Measurements from ENCODE around the gene ASB2.

DNA sequence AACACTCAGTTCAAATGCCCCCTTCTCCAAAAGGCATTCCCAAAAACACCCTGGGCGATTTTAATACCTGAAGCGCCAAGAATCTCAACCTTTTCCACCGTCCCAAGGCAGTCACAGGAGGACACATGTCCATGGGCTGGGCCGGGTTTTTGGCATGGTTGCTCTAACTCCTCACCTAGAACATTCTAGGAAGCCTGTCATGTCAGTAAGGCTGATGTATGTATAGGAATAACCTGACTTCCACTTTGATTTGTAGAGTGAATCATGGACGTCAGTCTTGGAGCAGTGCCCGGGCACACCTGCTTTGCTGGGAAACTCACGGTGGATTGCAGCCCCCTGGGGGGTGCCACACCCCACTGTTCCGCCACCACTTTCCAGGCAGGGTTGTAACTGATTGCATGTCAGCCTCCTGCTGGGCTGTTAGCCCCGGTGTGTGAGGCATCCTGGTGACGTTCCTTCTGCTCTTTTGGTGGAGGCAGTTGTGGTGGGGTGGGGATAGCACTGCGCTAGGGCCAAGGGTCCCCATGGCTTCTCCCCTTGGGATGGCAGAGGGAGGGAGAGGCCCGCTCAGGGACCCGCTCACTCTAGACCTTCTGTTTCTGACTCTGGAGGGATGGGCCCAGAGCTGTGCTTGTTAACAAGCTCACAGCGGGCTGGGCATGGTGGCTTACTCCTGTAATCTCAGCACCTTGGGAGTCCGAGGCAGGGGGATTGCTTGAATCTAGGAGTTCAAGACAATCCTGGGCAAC lies 84.4 kb downstream of the ASB2 start:
- TF ChIP-seq RAD21 (IDR thresholded peaks at IDR 0.05 in 1 of 2, conservative IDR thresholded peaks at IDR 0.05 in 1 of 2; ENCODE audit: low read depth in 2 of 2, low read length in 2 of 2) (no peak), CHD2 (IDR thresholded peaks at IDR 0.05; ENCODE audit: low read length) (no peak), BCL11A (IDR thresholded peaks at IDR 0.05; ENCODE audit: low read depth in 2 of 2, low read length in 2 of 2) (no peak), CREB1 (IDR thresholded peaks at IDR 0.05) (no peak), EZH2 (IDR thresholded peaks at IDR 0.05; ENCODE audit: low read depth, low read length, severe bottlenecking) (no peak), CBX5 (IDR thresholded peaks at IDR 0.05; ENCODE audit: low read depth, low read length) (no peak), NRF1 (IDR thresholded peaks at IDR 0.05; ENCODE audit: low read depth, low read length) (no peak), HDAC6 (IDR thresholded peaks at IDR 0.05; ENCODE audit: low read depth, low read length) (no peak), PHF8 (conservative IDR thresholded peaks at IDR 0.05; ENCODE audit: low read depth, low read length) (no peak)
- TF ChIP-seq, protein P1, sequence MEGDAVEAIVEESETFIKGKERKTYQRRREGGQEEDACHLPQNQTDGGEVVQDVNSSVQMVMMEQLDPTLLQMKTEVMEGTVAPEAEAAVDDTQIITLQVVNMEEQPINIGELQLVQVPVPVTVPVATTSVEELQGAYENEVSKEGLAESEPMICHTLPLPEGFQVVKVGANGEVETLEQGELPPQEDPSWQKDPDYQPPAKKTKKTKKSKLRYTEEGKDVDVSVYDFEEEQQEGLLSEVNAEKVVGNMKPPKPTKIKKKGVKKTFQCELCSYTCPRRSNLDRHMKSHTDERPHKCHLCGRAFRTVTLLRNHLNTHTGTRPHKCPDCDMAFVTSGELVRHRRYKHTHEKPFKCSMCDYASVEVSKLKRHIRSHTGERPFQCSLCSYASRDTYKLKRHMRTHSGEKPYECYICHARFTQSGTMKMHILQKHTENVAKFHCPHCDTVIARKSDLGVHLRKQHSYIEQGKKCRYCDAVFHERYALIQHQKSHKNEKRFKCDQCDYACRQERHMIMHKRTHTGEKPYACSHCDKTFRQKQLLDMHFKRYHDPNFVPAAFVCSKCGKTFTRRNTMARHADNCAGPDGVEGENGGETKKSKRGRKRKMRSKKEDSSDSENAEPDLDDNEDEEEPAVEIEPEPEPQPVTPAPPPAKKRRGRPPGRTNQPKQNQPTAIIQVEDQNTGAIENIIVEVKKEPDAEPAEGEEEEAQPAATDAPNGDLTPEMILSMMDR (IDR thresholded peaks at IDR 0.05; ENCODE audit: control extremely low read depth in 1 of 3, insufficient read depth in 1 of 3, low read depth in 1 of 3, low read length in 3 of 3): no peak
- TF ChIP-seq, protein P2, sequence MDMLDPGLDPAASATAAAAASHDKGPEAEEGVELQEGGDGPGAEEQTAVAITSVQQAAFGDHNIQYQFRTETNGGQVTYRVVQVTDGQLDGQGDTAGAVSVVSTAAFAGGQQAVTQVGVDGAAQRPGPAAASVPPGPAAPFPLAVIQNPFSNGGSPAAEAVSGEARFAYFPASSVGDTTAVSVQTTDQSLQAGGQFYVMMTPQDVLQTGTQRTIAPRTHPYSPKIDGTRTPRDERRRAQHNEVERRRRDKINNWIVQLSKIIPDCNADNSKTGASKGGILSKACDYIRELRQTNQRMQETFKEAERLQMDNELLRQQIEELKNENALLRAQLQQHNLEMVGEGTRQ (IDR thresholded peaks at IDR 0.05; ENCODE audit: low read length): no peak
